GM18870 (cell line): ENCODE data around the gene PLXNA1.

ENCODE experiments used
- ATAC-seq: cut with Tn5 transposase; IDR thresholded peaks from one replicate; pipeline ENCODE4 v1.9.1; 2021; ENCODE audit warnings: moderate library complexity; ENCODE audit not compliant: unreplicated experiment

The PLXNA1 gene

GRCh38 chr3:126952261-126952982 lies 30.5 kb upstream of the PLXNA1 start:
- no peak for ATAC-seq

- no peak for ATAC-seq
Observed at GRCh38 chr3:126952983-126953660, 29.8 kb upstream of the PLXNA1 start.

GRCh38 chr3:126954141-126954842 lies 28.6 kb upstream of the PLXNA1 start:
- ATAC-seq = peak; percentile 62

- ATAC-seq = peak; percentile 53
Observed at GRCh38 chr3:126955004-126955790, 27.7 kb upstream of the PLXNA1 start.

- no peak for ATAC-seq
Observed at GRCh38 chr3:126956361-126956760, 26.6 kb upstream of the PLXNA1 start.

- ATAC-seq = no peak
Observed at GRCh38 chr3:126956866-126957650, 25.9 kb upstream of the PLXNA1 start.

- no peak for ATAC-seq
Observed at GRCh38 chr3:126957776-126958637, 24.9 kb upstream of the PLXNA1 start.

GRCh38 chr3:126958638-126959085 lies 24.3 kb upstream of the PLXNA1 start:
- ATAC-seq = no peak

- ATAC-seq = no peak
Observed at GRCh38 chr3:126959136-126959920, 23.6 kb upstream of the PLXNA1 start.

- ATAC-seq = no peak
Observed at GRCh38 chr3:126959921-126960603, 22.9 kb upstream of the PLXNA1 start.

GRCh38 chr3:126960604-126960995 lies 22.3 kb upstream of the PLXNA1 start:
- no peak for ATAC-seq

- ATAC-seq = no peak
Observed at GRCh38 chr3:126961191-126961790, 21.6 kb upstream of the PLXNA1 start.

GRCh38 chr3:126961791-126962461 lies 21.0 kb upstream of the PLXNA1 start:
- no peak for ATAC-seq

GRCh38 chr3:126962756-126963155 lies 20.2 kb upstream of the PLXNA1 start:
- no peak for ATAC-seq

GRCh38 chr3:126963261-126964190 lies 19.4 kb upstream of the PLXNA1 start:
- ATAC-seq = no peak

GRCh38 chr3:126964261-126964660 lies 18.7 kb upstream of the PLXNA1 start:
- no peak for ATAC-seq
